Osteoblast (primary cell): ENCODE data around the gene SMAD3. TPM values are rescaled to one million over a fixed set of nuclear protein-coding genes. Genes with fewer than 3 reads are reported as not detected.
A peak's percentile ranks its signal among the peaks of the same experiment; 100 is the strongest.

Experiments used
- DNase-seq: peaks from one replicate; pipeline ENCODE4 v3.0.0; 2011; ENCODE audit warnings: low spot score, mixed read lengths; ENCODE audit not compliant: insufficient read length; ENCODE audit errors: missing footprints
- H2AFZ ChIP-seq: 2 replicates; pipeline ENCODE4 v1.6.0; 2011; ENCODE audit warnings: mild to moderate bottlenecking, low read length
- H3K27ac ChIP-seq: 2 replicates; pipeline ENCODE4 v1.5.1; 2011; ENCODE audit warnings: mild to moderate bottlenecking, low read depth, low read length, moderate library complexity
- H3K27me3 ChIP-seq: 2 replicates; pipeline ENCODE4 v1.6.0; 2012; ENCODE audit warnings: mild to moderate bottlenecking, control low read depth, inconsistent platforms, low read length, moderate library complexity; ENCODE audit not compliant: insufficient read depth
- H3K36me3 ChIP-seq: 2 replicates; pipeline ENCODE4 v1.5.1; 2011; ENCODE audit warnings: mild to moderate bottlenecking, low read length, control low read depth, moderate library complexity; ENCODE audit not compliant: insufficient read depth
- H3K4me1 ChIP-seq: 2 replicates; pipeline ENCODE4 v1.5.1; 2011; ENCODE audit warnings: mild to moderate bottlenecking, low read length, control low read depth, moderate library complexity; ENCODE audit not compliant: insufficient read depth
- H3K4me2 ChIP-seq: 2 replicates; pipeline ENCODE4 v1.6.0; 2011; ENCODE audit warnings: mild to moderate bottlenecking, low read length; ENCODE audit not compliant: insufficient read depth
- H3K4me3 ChIP-seq: fragments of 200-600 bp; sonication (generic); 3 replicates; pipeline ENCODE4 v1.5.1; 2012; ENCODE audit warnings: mild to moderate bottlenecking, low read length, inconsistent platforms; ENCODE audit not compliant: insufficient read depth
- H3K79me2 ChIP-seq: 2 replicates; pipeline ENCODE4 v1.6.0; 2012; ENCODE audit warnings: mild to moderate bottlenecking, low read length, control low read depth, inconsistent platforms; ENCODE audit not compliant: insufficient read depth
- H3K9me3 ChIP-seq: 2 replicates; pipeline ENCODE4 v1.5.1; 2011; ENCODE audit warnings: low read depth, low read length, control low read depth
- H4K20me1 ChIP-seq: 2 replicates; pipeline ENCODE4 v1.6.0; 2012; ENCODE audit warnings: mild to moderate bottlenecking, low read length, control low read depth; ENCODE audit not compliant: insufficient read depth
- CTCF ChIP-seq: IDR thresholded peaks from 2 replicates; pipeline ENCODE4 v1.5.1; 2011; ENCODE audit warnings: mild to moderate bottlenecking, low read depth, low read length, moderate library complexity; ENCODE audit errors: extremely low read depth
- total RNA-seq: library from RNA; depleted of rRNA; stranded (reverse); fragments of >200 nt; gene quantifications from 2 replicates; pipeline ENCODE4 v1.2.3, GENCODE V29; 2012

The SMAD3 gene
- total RNA-seq, 1 donor = 60.1 TPM

- no peak for TF ChIP-seq CTCF
- Histone ChIP-seq H4K20me1 (peaks cover 3% of the 10 kb centered on the region), H3K36me3 (peaks cover 57% of the 10 kb centered on the region)
Measured at GRCh38 chr15:67103432-67103831, 38.0 kb downstream of the SMAD3 start.

GRCh38 chr15:67103869-67104268 is 38.5 kb downstream of the SMAD3 start:
- no peak for TF ChIP-seq CTCF
- H2AFZ ChIP-seq = no peak overlapping the region
- H3K9me3 ChIP-seq = no peaks in the 10 kb centered on the region
- DNase-seq = no peak
- H4K20me1 ChIP-seq = peaks cover 3% of the 10 kb centered on the region
- no peak overlapping the region for H3K4me3 ChIP-seq
- H3K79me2 ChIP-seq = peaks cover 90% of the 10 kb centered on the region
- H3K27ac ChIP-seq = peak overlapping the region; percentile 99
- no peak overlapping the region for H3K4me2 ChIP-seq
- H3K36me3 ChIP-seq = peaks cover 55% of the 10 kb centered on the region
- H3K4me1 ChIP-seq = peaks cover 89% of the 10 kb centered on the region
- no peaks in the 10 kb centered on the region for H3K27me3 ChIP-seq

More at GRCh38 chr15:67103432-67103831, 38.0 kb downstream of the SMAD3 start:
- no peak overlapping the region for H3K4me3 ChIP-seq
- DNase-seq = no peak
- H3K27ac ChIP-seq = peak overlapping the region; percentile 99
- no peak overlapping the region for H2AFZ ChIP-seq
- H3K4me1 ChIP-seq = peaks cover 89% of the 10 kb centered on the region
- H3K4me2 ChIP-seq = no peak overlapping the region
- H3K79me2 ChIP-seq = peaks cover 90% of the 10 kb centered on the region
- no peaks in the 10 kb centered on the region for H3K27me3 ChIP-seq
- no peaks in the 10 kb centered on the region for H3K9me3 ChIP-seq

- no peak overlapping the region for H3K4me2 ChIP-seq
- peak overlapping the region; percentile 99 for H3K27ac ChIP-seq
- peaks cover 88% of the 10 kb centered on the region for H3K4me1 ChIP-seq
- H3K79me2 ChIP-seq = peaks cover 88% of the 10 kb centered on the region
- TF ChIP-seq CTCF = no peak
- H3K9me3 ChIP-seq = no peaks in the 10 kb centered on the region
- H4K20me1 ChIP-seq = peaks cover 3% of the 10 kb centered on the region
- H3K36me3 ChIP-seq = peaks cover 49% of the 10 kb centered on the region
- H3K27me3 ChIP-seq = no peaks in the 10 kb centered on the region
- no peak for DNase-seq
- H3K4me3 ChIP-seq = no peak overlapping the region
- no peak overlapping the region for H2AFZ ChIP-seq
Measured at GRCh38 chr15:67104510-67104909, 39.1 kb downstream of the SMAD3 start.

- peaks cover 89% of the 10 kb centered on the region for H3K4me1 ChIP-seq
- peak; percentile 90 for DNase-seq
- H3K79me2 ChIP-seq = peaks cover 86% of the 10 kb centered on the region
- H3K27ac ChIP-seq = peak overlapping the region; percentile 99
- no peaks in the 10 kb centered on the region for H3K27me3 ChIP-seq
- peak; percentile 11 for TF ChIP-seq CTCF
- no peak overlapping the region for H2AFZ ChIP-seq
- H3K36me3 ChIP-seq = peaks cover 45% of the 10 kb centered on the region
- H4K20me1 ChIP-seq = peaks cover 3% of the 10 kb centered on the region
- no peak overlapping the region for H3K4me3 ChIP-seq
- no peaks in the 10 kb centered on the region for H3K9me3 ChIP-seq
- peak overlapping the region; percentile 35 for H3K4me2 ChIP-seq
Measured at GRCh38 chr15:67105065-67105951, 39.9 kb downstream of the SMAD3 start.
